ENCODE measurements around the gene DNM1L.

The DNM1L gene
- long read RNA-seq, full-length matches to known transcripts = 306 of 349 reads
- long read RNA-seq, partial matches to known transcripts = 20 of 349 reads
- long read RNA-seq, other reads (novel, unspliced or antisense) = 23 of 349 reads

DNA sequence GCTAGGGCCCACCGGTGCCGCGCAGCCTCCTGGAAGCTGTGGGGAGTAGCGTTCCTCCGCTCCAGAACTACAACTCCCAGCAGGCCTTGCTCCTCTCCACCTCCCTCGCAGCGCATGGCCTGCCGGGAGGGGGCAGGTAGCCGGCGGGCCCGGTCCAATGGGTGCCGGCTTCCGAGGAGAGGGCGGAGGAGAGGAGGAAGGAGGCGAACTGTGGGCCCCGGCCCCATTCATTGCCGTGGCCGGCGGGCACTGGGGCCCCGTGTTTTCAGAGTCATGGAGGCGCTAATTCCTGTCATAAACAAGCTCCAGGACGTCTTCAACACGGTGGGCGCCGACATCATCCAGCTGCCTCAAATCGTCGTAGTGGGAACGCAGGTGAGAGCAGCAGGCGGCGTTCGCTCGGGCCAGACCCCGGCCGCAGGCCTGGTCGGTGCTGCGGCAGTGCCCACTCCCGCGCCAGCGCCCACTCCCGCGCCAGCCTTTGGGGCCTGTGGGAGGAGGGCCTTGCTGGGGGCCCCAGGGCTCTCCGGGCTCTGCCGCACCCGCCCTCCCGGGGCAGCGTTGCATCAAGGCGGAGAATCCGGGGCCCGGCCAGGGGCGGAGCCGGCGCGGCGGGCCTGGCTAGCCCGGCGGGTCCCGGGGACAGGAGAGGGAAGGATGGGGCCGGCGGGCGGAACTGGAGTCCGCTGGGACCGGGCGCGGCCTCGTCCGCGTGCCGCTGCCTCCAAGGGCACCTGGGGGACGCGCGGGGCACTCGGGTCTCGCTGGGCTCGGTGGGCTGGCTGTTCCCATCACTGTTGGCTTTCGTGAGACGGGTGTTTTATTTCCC lies at the start of gene DNM1L:
Gene DNM1L (plus strand): TSS at position 211 of the 829 bp plus-strand sequence. CDS start 63 bp downstream, at position 274.
- Histone ChIP-seq H3K27ac (replicated peaks) (peak within 1 kb of the TSS; percentile 93), H3K27me3 (ENCODE audit: insufficient read depth, poor library complexity, severe bottlenecking) (no peaks in the 10 kb centered on the region), H3K4me3 (replicated peaks; ENCODE audit: insufficient read depth, low read length) (peak within 1 kb of the TSS; percentile 89)
- TF ChIP-seq POLR2AphosphoS5 (IDR thresholded peaks at IDR 0.05; ENCODE audit: low read depth) (peak; percentile 75), CTCF (IDR thresholded peaks at IDR 0.05; ENCODE audit: insufficient read depth, low read length) (no peak)
- peak; percentile 76 to 95 for DNase-seq (ENCODE audit: low read depth in 1 of 2, low spot score in 1 of 2)

- Histone ChIP-seq H3K27ac (replicated peaks) (no peak overlapping the region), H3K4me3 (replicated peaks; ENCODE audit: insufficient read depth, low read length) (no peak overlapping the region), H3K27me3 (ENCODE audit: insufficient read depth, poor library complexity, severe bottlenecking) (no peaks in the 10 kb centered on the region)
- no peak for DNase-seq (ENCODE audit: low read depth in 1 of 2, low spot score in 1 of 2)
- TF ChIP-seq GABPA (IDR thresholded peaks at IDR 0.05; ENCODE audit: low read depth) (no peak), CTCF (IDR thresholded peaks at IDR 0.05; ENCODE audit: insufficient read depth, low read length) (no peak), POLR2AphosphoS5 (IDR thresholded peaks at IDR 0.05; ENCODE audit: low read depth) (no peak), SPI1 (IDR thresholded peaks at IDR 0.05; ENCODE audit: borderline replicate concordance, low read depth) (no peak)
- TF ChIP-seq, protein P1, sequence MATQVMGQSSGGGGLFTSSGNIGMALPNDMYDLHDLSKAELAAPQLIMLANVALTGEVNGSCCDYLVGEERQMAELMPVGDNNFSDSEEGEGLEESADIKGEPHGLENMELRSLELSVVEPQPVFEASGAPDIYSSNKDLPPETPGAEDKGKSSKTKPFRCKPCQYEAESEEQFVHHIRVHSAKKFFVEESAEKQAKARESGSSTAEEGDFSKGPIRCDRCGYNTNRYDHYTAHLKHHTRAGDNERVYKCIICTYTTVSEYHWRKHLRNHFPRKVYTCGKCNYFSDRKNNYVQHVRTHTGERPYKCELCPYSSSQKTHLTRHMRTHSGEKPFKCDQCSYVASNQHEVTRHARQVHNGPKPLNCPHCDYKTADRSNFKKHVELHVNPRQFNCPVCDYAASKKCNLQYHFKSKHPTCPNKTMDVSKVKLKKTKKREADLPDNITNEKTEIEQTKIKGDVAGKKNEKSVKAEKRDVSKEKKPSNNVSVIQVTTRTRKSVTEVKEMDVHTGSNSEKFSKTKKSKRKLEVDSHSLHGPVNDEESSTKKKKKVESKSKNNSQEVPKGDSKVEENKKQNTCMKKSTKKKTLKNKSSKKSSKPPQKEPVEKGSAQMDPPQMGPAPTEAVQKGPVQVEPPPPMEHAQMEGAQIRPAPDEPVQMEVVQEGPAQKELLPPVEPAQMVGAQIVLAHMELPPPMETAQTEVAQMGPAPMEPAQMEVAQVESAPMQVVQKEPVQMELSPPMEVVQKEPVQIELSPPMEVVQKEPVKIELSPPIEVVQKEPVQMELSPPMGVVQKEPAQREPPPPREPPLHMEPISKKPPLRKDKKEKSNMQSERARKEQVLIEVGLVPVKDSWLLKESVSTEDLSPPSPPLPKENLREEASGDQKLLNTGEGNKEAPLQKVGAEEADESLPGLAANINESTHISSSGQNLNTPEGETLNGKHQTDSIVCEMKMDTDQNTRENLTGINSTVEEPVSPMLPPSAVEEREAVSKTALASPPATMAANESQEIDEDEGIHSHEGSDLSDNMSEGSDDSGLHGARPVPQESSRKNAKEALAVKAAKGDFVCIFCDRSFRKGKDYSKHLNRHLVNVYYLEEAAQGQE (IDR thresholded peaks at IDR 0.05; ENCODE audit: insufficient replicate concordance, low read depth) = no peak
Measured at GRCh38 chr12:32641287-32641901, 37.7 kb upstream of the DNM1L start.

- TF ChIP-seq GABPA (IDR thresholded peaks at IDR 0.05; ENCODE audit: low read depth) = no peak
- no peak for TF ChIP-seq CTCF (IDR thresholded peaks at IDR 0.05; ENCODE audit: insufficient read depth, low read length)
- no peak for TF ChIP-seq SPI1 (IDR thresholded peaks at IDR 0.05; ENCODE audit: borderline replicate concordance, low read depth)
- TF ChIP-seq POLR2AphosphoS5 (IDR thresholded peaks at IDR 0.05; ENCODE audit: low read depth) = no peak
- TF ChIP-seq, protein P1 (IDR thresholded peaks at IDR 0.05; ENCODE audit: insufficient replicate concordance, low read depth) = no peak
- no peak overlapping the region for H3K27ac ChIP-seq (replicated peaks)
- no peaks in the 10 kb centered on the region for H3K27me3 ChIP-seq (ENCODE audit: insufficient read depth, poor library complexity, severe bottlenecking)
- H3K4me3 ChIP-seq (replicated peaks; ENCODE audit: insufficient read depth, low read length) = no peak overlapping the region
- no peak for DNase-seq (ENCODE audit: low read depth in 1 of 2, low spot score in 1 of 2)
Measured at GRCh38 chr12:32644431-32644830, 34.7 kb upstream of the DNM1L start.
